Activated naive CD8-positive, alpha-beta T cell treated with anti-CD3 and anti-CD28 coated beads, Interleukin-2, amount 50 U/mL, for 16 hours (primary cell): Measurements from ENCODE around the gene GRAMD4.

Experiments used
- DNase-seq: peaks from one replicate; pipeline ENCODE4 v3.0.0-alpha.2; 2020; ENCODE audit warnings: low read depth, low spot score

Gene GRAMD4

DNA sequence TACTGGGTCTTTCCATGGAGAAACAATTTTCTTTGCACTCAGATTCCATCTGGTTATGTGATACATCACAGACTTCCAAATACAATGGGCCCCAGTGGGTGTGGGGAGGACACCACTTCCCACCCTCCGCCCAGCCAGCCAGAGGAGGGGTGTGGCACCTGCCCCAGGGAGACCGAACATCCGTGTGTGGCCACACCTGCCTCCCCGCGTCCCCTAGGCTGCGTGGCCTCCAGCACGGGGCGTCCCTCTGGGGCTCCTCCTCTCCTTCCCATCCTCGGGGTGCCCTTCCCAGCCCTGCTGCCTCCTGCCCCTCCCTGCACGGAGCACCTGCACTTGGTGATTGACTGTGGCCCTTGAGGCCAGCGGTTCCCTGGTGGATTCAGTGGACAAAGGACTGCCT is 68.8 kb downstream of the GRAMD4 start:
- DNase-seq: no peak

GRCh38 chr22:46690146-46690545 is 70.0 kb downstream of the GRAMD4 start:
- no peak for DNase-seq

- DNase-seq: no peak
Observed at GRCh38 chr22:46691571-46691970, 71.4 kb downstream of the GRAMD4 start.

DNA sequence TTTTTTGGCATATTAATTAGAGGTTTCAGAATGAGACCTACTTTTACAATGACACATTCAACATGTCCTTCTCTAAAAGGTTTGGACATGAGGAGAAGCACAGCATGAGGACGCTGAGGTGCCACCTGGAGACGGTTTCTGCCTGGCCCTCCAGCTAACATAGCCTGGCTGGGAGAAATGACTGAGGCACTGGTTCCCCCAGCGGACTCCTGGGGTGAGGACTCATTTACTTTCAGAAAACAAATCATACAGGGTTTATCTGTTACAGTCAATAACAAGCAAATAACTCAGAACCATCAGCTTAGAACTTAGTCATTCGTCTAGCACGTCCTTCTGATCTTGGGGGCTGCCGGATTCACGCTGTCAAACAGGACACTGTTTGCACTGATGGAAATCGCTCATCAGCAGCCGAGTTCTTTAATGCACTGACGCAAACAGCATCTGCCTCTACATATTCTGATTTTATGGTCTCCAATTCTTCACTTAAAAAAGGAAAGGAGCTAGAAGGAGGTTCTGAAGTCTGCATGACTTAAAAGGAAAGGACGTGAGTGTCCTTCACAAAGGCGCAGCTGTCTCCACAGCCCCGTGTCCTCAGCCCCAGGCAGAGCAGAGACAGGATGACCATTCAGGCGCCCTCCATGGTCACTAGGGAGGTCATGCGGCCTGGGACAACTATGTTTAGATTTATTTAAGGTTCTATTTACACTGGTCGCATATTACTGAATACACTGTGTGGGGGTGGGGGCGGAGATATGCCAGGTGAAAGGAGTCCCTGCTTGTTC is 73.6 kb downstream of the GRAMD4 start:
- no peak for DNase-seq

- DNase-seq: no peak
Observed at GRCh38 chr22:46694416-46695170, 74.4 kb downstream of the GRAMD4 start.

DNA sequence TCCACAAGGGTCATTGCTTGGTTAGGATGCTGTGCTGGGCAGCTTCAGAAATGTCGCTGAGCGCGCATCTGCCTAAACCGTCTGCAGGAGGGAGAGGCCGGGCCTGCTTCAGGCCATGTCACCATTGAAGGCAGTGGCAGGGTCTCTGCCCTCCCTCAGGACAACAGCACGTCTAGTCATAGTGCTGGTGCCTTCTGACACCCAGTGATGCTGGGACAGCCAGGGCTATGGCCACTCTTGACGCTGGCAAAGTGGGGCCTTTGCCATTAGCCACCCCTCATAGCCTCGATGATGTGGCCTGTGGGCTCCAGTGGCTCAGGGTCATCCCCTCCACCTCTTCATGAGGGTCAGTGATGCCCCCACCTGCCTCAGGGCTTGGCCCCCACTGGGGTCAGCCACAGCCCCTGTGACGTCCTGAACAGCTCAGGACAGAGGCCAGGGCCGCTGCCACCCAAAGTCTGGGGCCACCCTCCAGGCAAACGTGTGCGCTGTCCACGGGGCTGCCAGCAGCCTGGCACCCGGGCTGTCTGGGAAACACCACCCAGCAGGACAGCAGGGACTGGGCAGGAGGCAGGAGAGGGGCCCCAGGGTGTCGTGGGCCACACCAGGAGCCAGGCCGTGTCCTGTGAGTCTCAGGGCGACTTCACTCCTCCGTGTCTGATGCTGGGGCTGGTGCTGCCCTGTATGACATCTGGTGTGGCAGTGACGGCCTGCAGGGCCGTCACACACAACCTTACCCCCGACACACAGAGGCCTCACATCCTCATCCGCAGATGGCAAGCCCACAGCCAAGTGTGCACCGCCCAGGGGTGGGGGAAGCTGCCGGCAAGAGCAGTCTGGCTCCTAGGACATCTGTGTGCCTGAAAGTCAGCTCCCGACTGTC is 75.4 kb downstream of the GRAMD4 start:
- DNase-seq: no peak

GRCh38 chr22:46696229-46696518 is 76.0 kb downstream of the GRAMD4 start:
- no peak for DNase-seq

- no peak for DNase-seq
Observed at GRCh38 chr22:46696614-46697013, 76.4 kb downstream of the GRAMD4 start.

DNA sequence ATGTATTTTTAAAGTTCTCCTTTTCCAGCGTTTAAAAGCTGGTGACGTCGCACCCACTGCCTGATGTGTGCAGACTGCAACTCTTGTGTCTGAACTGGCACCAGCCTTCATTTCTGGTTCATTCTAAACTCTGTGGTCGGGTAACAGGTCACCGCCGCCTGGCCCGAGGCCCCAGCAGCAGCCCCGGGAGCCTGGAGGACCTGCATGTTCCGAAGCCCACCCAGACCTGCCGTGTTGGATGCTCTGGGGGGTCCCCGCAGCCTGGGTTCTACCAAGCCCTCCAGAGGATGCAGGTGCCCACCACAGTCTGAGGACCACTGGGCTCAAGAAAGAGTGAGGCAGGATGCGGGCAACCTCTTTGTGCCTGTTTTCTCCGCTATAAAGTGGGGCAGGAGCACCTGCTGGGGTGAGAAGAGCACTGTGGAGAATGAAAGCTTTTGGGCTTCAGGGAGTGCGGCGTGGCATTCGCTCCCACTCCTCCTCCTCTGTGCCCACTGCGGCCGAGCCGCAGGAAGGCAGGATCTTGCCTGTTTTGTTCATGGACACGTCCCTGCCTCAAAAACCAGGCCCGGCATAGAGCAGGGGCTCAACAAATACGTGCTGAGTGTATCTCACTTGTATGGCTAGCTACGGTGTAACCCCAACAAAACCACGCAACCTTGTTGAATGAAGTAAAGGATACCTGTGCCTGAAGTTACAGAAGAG is 77.8 kb downstream of the GRAMD4 start:
- DNase-seq: no peak

DNA sequence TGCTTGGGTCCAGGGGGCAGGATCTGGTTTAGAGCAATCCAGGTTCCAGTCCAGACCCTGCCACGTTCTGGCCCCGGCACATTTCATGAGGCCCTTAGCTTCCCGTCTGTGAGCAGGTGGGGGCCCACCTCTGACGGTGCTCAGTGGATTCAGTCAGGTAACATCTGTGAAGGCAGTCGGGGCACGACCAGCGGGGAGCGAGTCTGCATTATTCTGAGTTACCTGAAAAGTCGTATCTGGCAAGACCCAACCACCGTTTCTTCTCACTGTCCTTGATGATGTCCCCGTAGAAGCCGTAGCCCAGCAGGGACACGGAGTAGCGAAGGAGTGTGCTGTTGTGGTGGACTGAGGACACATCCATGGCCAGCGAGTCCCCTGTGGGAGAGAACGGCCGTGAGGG is 78.9 kb downstream of the GRAMD4 start:
- no peak for DNase-seq

- no peak for DNase-seq
Observed at GRCh38 chr22:46701262-46701661, 81.1 kb downstream of the GRAMD4 start.

- DNase-seq: no peak
Observed at GRCh38 chr22:46703171-46703995, 83.2 kb downstream of the GRAMD4 start.

- no peak for DNase-seq
Observed at GRCh38 chr22:46703996-46704370, 83.8 kb downstream of the GRAMD4 start.

GRCh38 chr22:46706060-46706459 is 85.9 kb downstream of the GRAMD4 start:
- DNase-seq: no peak

GRCh38 chr22:46707305-46707704 is 87.1 kb downstream of the GRAMD4 start:
- no peak for DNase-seq

DNA sequence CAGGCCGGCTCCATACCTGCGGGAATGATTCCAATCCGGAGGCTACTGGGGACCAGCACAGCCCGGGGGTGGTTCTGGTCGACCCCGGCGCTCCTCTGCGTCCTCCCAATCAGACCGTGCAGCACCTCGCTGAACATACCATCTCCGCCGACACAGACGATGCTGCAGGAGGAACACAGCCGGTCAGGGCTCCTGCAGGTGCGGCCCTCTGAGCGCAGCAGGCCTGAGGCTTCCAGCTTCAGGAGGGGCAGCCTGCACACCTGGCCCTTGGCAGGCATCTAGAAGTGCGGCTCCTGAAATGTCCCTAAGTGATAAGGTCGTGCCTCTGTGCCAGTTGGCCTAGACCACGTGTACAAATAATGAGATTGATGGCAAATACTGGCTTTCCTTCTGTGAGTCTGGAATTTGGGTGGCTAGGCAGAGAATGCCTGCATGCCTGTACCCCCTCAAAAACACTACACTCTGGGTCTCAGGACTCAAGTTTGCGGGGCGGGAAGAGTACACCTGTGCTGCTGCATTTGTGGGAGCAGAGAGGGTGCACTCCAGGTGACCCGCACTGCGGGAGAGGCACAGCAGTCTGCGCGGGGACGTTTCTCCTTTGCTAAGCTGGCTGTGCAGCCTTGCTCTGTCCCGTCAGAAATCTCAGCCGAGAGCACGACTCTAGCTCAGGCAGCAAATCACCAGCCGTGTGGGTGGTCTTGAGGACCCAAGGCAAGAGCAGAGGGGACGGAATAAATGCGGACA is 87.8 kb downstream of the GRAMD4 start:
- DNase-seq: no peak

GRCh38 chr22:46708766-46709330 is 88.7 kb downstream of the GRAMD4 start:
- DNase-seq: no peak

DNA sequence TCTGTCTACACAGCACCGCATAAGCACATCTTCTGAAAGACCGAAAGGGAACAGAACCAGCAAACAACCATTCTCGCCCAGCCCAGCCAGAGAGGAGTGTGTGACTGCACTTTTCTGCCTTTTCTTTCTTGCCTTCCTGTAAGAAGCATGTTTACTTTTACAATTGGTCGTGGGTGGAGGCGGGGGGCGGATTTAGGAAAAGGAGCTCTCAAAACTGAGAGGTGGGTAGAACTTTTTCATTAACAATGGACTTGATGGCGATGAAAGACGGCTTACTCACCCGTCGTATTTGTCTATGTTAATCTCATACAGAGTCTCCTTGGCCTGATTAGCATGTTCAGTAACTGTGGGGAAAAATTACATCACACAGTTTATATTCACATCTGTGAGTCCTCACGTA is 90.6 kb downstream of the GRAMD4 start:
- no peak for DNase-seq

- DNase-seq: no peak
Observed at GRCh38 chr22:46712288-46712687, 92.1 kb downstream of the GRAMD4 start.

- no peak for DNase-seq
Observed at GRCh38 chr22:46714550-46714949, 94.4 kb downstream of the GRAMD4 start.
